Measurements from ENCODE around the gene PIK3R5.

- no peak for TF ChIP-seq CTCF (IDR thresholded peaks at IDR 0.05)
- no peak for TF ChIP-seq POLR2A (IDR thresholded peaks at IDR 0.05)
Measured at GRCh38 chr17:8946071-8946470, 19.4 kb downstream of the PIK3R5 start.
